BE2C (cell line): ENCODE measurements around the gene TRIM36. TPM values are rescaled to one million over a fixed set of nuclear protein-coding genes. Genes with fewer than 3 reads are reported as not detected.
A peak's percentile ranks its signal among the peaks of the same experiment; 100 is the strongest.

Experiments used
- DNase-seq: peaks from one replicate; pipeline ENCODE4 v3.0.0-alpha.2; 2020
- H3K27me3 ChIP-seq: fragments of 250-450 bp; sonication (Bioruptor Pico); 2 replicates; pipeline ENCODE4 v1.5.1; 2020; ENCODE audit warnings: mild to moderate bottlenecking
- H3K36me3 ChIP-seq: fragments of 250-450 bp; sonication (Bioruptor Pico); 2 replicates; pipeline ENCODE4 v1.5.1; 2020; ENCODE audit warnings: mild to moderate bottlenecking
- H3K4me1 ChIP-seq: fragments of 250-450 bp; sonication (Bioruptor Pico); 2 replicates; pipeline ENCODE4 v1.5.1; 2020
- H3K4me3 ChIP-seq: 2 replicates; pipeline ENCODE4 v1.5.1; 2011; ENCODE audit warnings: low read depth, low read length
- H3K9me3 ChIP-seq: fragments of 250-450 bp; sonication (Bioruptor Pico); 2 replicates; pipeline ENCODE4 v1.5.1; 2020
- polyA plus RNA-seq: library from polyadenylated mRNA; unstranded; fragments of >200 nt; gene quantifications from one replicate; pipeline ENCODE4 v1.2.1, GENCODE V29; 2012; ENCODE audit warnings: low read depth, missing spikeins; ENCODE audit not compliant: insufficient read length, insufficient read depth
- TF ChIP-seq, protein P1 (sequence below): IDR thresholded peaks from 2 replicates; pipeline ENCODE4 v1.5.1; 2012; ENCODE audit warnings: mild to moderate bottlenecking, low read depth, low read length

Gene TRIM36, protein sequence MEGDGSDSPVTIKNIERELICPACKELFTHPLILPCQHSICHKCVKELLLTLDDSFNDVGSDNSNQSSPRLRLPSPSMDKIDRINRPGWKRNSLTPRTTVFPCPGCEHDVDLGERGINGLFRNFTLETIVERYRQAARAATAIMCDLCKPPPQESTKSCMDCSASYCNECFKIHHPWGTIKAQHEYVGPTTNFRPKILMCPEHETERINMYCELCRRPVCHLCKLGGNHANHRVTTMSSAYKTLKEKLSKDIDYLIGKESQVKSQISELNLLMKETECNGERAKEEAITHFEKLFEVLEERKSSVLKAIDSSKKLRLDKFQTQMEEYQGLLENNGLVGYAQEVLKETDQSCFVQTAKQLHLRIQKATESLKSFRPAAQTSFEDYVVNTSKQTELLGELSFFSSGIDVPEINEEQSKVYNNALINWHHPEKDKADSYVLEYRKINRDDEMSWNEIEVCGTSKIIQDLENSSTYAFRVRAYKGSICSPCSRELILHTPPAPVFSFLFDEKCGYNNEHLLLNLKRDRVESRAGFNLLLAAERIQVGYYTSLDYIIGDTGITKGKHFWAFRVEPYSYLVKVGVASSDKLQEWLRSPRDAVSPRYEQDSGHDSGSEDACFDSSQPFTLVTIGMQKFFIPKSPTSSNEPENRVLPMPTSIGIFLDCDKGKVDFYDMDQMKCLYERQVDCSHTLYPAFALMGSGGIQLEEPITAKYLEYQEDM
- 1.4 TPM for polyA plus RNA-seq

DNA sequence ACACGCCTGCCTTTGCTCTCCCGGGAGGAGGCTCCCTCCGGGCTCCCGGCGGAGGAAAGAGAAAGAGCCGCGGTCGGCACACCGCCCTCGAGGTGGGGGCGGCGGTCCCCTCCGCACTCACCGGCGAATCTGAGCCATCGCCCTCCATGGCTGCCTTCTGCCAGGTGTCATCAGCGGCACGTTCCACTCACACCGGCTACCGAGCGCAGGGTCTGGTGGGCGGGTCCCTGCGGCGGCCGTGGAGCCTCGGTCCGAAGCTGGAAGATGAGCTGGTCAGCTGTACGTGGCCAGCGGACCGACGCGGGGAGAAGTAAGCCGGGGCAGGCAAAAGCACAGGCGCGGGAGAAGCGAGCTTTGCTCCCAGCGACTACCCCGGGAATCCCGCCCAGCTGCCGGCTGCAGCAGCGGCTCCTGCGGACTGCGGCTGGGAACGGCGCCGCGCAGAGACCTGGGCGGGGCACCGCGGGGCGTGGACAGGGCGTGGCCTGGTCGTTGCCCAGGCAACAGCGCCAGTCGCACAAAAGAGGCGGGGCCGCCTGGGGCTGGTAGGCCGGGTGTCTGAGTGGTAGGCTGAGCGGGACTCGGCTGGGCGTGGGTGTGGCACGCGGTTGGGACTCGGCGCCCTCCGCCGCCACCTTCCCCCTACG, at the start of gene TRIM36:
TSS of gene TRIM36 (minus strand) at position 422 of the 647 bp plus-strand sequence. CDS start at position 148, 274 bp downstream.
- Histone ChIP-seq H3K4me3 (peak within 1 kb of the TSS; percentile 92), H3K4me1 (no peaks in the 10 kb centered on the region; the same call in 1 of the 2 replicates), H3K27me3 (peaks cover 6% of the 10 kb centered on the region), H3K9me3 (no peaks in the 10 kb centered on the region), H3K36me3 (no peaks in the 10 kb centered on the region)
- peak; percentile 99 for DNase-seq
- TF ChIP-seq, protein P1, sequence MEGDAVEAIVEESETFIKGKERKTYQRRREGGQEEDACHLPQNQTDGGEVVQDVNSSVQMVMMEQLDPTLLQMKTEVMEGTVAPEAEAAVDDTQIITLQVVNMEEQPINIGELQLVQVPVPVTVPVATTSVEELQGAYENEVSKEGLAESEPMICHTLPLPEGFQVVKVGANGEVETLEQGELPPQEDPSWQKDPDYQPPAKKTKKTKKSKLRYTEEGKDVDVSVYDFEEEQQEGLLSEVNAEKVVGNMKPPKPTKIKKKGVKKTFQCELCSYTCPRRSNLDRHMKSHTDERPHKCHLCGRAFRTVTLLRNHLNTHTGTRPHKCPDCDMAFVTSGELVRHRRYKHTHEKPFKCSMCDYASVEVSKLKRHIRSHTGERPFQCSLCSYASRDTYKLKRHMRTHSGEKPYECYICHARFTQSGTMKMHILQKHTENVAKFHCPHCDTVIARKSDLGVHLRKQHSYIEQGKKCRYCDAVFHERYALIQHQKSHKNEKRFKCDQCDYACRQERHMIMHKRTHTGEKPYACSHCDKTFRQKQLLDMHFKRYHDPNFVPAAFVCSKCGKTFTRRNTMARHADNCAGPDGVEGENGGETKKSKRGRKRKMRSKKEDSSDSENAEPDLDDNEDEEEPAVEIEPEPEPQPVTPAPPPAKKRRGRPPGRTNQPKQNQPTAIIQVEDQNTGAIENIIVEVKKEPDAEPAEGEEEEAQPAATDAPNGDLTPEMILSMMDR, result peak; percentile 33

DNA sequence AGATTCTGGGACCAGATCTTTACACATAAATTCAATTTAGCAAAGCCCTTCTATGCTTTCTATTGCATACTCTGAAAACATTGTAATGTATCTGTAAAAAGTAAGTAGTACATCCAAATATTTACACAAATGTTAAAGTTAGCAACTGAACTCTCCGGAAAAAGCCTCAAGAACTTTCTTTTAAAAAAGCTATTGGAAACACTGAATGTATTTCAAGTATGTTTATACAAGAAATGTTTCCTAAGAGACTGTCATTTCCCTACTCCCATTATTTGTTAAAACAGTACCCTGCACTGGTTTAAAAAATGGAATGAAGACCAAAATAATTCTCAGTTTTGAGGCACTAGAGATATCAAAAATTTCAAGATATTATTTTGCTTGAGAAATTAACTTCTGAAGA, 44.8 kb upstream of the TRIM36 start:
- Histone ChIP-seq H3K4me1 (peaks cover 6% of the 10 kb centered on the region; the same call in 1 of the 2 replicates), H3K9me3 (no peaks in the 10 kb centered on the region), H3K4me3 (no peak overlapping the region), H3K36me3 (peaks cover 6% of the 10 kb centered on the region), H3K27me3 (no peaks in the 10 kb centered on the region)
- no peak for DNase-seq
- TF ChIP-seq, protein P1, result no peak

DNA sequence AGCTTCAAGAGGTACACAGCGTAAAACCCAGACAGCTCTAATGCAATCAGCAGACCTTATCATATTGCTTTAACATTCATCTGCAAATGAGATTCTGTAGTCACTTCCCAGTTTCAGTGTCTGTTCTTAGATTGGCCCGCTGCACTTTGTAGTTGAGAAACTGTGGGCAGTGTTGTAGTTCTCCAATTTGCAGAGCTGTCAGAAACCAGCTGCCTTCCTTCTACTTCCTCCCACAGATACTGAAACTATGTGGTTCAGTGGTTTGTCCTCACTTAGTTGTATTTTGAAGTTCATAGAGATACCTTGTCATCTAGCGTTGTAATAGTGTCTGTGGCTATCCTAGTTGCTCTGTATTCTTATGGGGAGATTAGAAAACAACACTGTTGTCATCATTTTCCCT, 39.6 kb upstream of the TRIM36 start:
- Histone ChIP-seq H3K4me1 (no peaks in the 10 kb centered on the region), H3K9me3 (no peaks in the 10 kb centered on the region), H3K27me3 (no peaks in the 10 kb centered on the region), H3K4me3 (no peak overlapping the region), H3K36me3 (no peaks in the 10 kb centered on the region; the same call in 1 of the 2 replicates)
- TF ChIP-seq, protein P1, result no peak
- no peak for DNase-seq

DNA sequence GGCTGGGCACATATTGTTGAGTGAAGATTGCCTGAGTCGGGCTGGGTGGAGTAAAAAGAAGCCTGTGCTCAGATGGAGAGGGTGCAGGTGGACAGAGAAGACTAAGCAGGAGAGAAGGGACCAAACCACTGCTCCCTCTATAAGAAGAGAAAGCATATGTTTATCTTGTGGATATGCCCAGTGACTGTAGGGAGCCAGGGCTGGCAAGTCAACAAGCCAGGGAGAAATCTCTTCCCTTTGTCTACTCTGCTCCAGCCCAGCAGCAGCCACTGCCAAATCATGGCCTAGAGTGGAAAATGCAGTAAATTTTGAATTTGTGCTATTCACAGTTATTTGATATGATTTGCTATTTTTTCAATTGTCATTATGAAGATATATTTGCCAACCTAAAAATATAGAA, 33.2 kb upstream of the TRIM36 start:
- H3K27me3 ChIP-seq, result no peaks in the 10 kb centered on the region
- TF ChIP-seq, protein P1, result no peak
- H3K4me1 ChIP-seq, result no peaks in the 10 kb centered on the region
- no peak for DNase-seq
- no peaks in the 10 kb centered on the region for H3K36me3 ChIP-seq
- H3K9me3 ChIP-seq, result no peaks in the 10 kb centered on the region
- no peak overlapping the region for H3K4me3 ChIP-seq

DNA sequence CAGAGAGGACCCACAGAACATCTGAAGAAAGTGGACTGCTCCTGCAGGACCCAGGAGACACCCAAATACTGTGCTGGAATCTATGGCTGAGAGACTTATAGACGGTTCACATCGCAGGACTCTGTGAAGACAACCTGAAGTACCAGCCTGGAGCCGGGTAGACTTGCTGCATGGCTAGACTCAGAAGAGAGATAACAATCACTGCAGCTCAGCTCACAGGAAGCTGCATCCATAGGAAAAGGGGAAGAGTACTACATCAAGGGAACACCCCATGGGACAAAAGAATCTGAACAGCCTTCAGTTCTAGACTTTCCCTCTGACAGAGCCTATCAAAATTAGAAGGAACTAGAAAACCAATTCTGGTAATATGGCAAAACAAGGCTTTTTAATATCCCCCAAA, 26.5 kb upstream of the TRIM36 start:
- peak; percentile 26 for DNase-seq
- H3K4me1 ChIP-seq, result peaks cover 16% of the 10 kb centered on the region; the same call in 1 of the 2 replicates
- H3K9me3 ChIP-seq, result no peaks in the 10 kb centered on the region
- H3K36me3 ChIP-seq, result no peaks in the 10 kb centered on the region
- TF ChIP-seq, protein P1, result no peak
- H3K27me3 ChIP-seq, result no peaks in the 10 kb centered on the region
- H3K4me3 ChIP-seq, result no peak overlapping the region
